GM12872 (cell line): ENCODE measurements around the gene STYK1.

Experiments
- TF ChIP-seq, protein P1 (sequence below): IDR thresholded peaks from 3 replicates; pipeline ENCODE4 v1.5.1; 2011; ENCODE audit warnings: low read depth, mild to moderate bottlenecking, low read length, moderate library complexity; ENCODE audit not compliant: insufficient read depth

Gene STYK1

GRCh38 chr12:10718279-10718821 lies 44.5 kb upstream of the STYK1 start:
- TF ChIP-seq, protein P1, sequence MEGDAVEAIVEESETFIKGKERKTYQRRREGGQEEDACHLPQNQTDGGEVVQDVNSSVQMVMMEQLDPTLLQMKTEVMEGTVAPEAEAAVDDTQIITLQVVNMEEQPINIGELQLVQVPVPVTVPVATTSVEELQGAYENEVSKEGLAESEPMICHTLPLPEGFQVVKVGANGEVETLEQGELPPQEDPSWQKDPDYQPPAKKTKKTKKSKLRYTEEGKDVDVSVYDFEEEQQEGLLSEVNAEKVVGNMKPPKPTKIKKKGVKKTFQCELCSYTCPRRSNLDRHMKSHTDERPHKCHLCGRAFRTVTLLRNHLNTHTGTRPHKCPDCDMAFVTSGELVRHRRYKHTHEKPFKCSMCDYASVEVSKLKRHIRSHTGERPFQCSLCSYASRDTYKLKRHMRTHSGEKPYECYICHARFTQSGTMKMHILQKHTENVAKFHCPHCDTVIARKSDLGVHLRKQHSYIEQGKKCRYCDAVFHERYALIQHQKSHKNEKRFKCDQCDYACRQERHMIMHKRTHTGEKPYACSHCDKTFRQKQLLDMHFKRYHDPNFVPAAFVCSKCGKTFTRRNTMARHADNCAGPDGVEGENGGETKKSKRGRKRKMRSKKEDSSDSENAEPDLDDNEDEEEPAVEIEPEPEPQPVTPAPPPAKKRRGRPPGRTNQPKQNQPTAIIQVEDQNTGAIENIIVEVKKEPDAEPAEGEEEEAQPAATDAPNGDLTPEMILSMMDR, result no peak

DNA sequence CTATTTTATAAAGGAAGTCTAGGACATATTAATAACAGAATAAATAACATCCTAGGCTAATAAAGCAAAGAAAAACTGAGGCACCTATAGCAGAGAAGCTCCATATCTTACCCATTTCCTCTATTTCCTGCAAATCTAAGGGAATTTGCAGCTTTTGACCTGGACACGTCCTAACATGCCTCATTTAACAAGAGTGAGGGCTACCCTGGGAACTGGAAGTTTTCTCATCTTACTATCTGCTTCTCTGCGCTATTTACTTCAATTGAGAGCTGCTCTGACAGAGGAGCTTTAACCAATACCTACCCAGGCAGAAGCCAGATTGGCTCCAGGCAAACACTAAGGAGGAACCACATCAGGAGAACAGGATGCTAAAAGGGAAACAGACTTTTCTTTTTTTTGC lies 43.6 kb upstream of the STYK1 start:
- TF ChIP-seq, protein P1, result no peak

GRCh38 chr12:10716704-10717315 lies 43.0 kb upstream of the STYK1 start:
- TF ChIP-seq, protein P1, result no peak

- TF ChIP-seq, protein P1, result no peak
Observed at GRCh38 chr12:10716277-10716676, 42.4 kb upstream of the STYK1 start.

GRCh38 chr12:10715491-10715890 lies 41.6 kb upstream of the STYK1 start:
- TF ChIP-seq, protein P1, result no peak

DNA sequence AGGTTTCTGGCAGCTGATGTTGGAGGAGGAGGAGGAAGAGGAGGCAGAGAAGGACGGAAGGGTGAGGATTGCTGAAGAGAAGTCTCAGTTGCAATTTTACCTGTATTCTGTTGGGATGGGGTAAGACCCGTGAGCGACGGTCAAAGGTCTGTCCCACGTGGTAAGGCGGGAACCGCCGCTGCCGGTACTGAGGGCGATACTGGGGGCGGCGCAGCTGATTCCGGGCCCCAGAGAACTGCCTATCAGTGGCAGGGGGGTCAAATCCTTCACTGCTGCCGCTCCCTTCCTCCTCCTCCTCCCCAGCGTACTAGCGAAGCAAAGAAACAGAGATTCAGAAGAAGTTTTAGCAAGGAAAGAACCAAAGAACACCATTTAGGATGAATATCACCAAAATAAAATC lies 36.0 kb upstream of the STYK1 start:
- TF ChIP-seq, protein P1, result no peak

DNA sequence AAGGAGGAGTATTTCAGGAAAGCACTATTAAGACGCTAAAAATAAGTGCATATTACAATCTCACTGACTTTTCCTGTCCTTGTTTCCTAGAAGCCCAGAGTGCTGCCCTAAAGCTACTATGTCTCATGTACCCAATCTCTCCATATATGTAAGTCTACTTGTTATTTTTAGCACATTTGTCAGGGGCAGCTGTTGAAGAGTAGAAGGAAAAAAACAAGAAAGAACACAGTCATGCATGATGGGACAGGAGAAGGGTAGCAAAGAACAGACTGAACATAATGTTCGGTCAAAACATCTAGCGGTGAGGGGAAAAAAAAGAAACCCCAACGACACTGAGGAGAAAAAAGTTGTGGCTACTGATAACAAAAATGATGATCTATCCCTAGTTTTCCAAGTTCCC lies 35.0 kb upstream of the STYK1 start:
- TF ChIP-seq, protein P1, result no peak
